Measurements from ENCODE around the gene FAM135A.

FAM135A gene

GRCh38 chr6:70375166-70375565, 38.1 kb upstream of the FAM135A start:
- no peak overlapping the region for H3K4me3 ChIP-seq (ENCODE audit: low read depth, low read length)
- POLR2A ChIA-PET = no interaction called here
- TF ChIP-seq, protein P1, sequence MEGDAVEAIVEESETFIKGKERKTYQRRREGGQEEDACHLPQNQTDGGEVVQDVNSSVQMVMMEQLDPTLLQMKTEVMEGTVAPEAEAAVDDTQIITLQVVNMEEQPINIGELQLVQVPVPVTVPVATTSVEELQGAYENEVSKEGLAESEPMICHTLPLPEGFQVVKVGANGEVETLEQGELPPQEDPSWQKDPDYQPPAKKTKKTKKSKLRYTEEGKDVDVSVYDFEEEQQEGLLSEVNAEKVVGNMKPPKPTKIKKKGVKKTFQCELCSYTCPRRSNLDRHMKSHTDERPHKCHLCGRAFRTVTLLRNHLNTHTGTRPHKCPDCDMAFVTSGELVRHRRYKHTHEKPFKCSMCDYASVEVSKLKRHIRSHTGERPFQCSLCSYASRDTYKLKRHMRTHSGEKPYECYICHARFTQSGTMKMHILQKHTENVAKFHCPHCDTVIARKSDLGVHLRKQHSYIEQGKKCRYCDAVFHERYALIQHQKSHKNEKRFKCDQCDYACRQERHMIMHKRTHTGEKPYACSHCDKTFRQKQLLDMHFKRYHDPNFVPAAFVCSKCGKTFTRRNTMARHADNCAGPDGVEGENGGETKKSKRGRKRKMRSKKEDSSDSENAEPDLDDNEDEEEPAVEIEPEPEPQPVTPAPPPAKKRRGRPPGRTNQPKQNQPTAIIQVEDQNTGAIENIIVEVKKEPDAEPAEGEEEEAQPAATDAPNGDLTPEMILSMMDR (IDR thresholded peaks at IDR 0.05; ENCODE audit: insufficient read depth, low read length, missing control alignments) = no peak
- CTCF ChIA-PET = no interaction called here
- DNase-seq (ENCODE audit: low read depth, low spot score) = no peak

DNA sequence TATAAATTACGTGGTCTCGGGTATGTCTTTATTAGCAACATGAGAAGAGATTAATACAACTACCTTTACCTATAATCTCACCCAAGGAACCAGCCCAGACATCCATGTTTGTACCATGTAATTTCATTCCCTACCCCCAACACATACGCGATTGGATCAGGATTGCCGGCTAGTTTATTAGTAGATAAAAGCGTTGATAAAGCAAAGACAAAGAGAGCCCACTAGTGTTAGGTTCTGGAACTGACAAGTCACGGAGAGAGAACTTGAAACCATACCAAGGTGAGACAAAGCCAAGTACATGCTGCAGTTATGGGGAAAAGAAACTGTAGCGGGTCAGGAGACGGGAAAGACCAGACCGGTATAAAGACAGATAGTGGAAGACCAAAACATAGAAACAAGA, 37.4 kb upstream of the FAM135A start:
- ChIA-PET POLR2A (no interaction called here), CTCF (interaction anchor here (1.0 kb wide), 1 partner anchor 11 kb away, joined by 3 read pairs; no protein-coding TSS in a partner anchor)
- TF ChIP-seq, protein P1 (IDR thresholded peaks at IDR 0.05; ENCODE audit: insufficient read depth, low read length, missing control alignments) = no peak
- DNase-seq (ENCODE audit: low read depth, low spot score) = no peak
- H3K4me3 ChIP-seq (ENCODE audit: low read depth, low read length) = no peak overlapping the region

GRCh38 chr6:70376628-70377027, 36.7 kb upstream of the FAM135A start:
- POLR2A ChIA-PET = no interaction called here
- CTCF ChIA-PET = interaction anchor here (1.0 to 1.2 kb wide), 2 partner anchors 11 to 310 kb away, joined by 3 read pairs; no protein-coding TSS in a partner anchor

GRCh38 chr6:70377372-70377771, 35.9 kb upstream of the FAM135A start:
- TF ChIP-seq, protein P1 (IDR thresholded peaks at IDR 0.05; ENCODE audit: insufficient read depth, low read length, missing control alignments) = no peak
- CTCF ChIA-PET = interaction anchor here (1.2 kb wide), 1 partner anchor 309 kb away, joined by 3 read pairs; no protein-coding TSS in a partner anchor
- no peak for DNase-seq (ENCODE audit: low read depth, low spot score)
- no peak overlapping the region for H3K4me3 ChIP-seq (ENCODE audit: low read depth, low read length)
- POLR2A ChIA-PET = no interaction called here

More at GRCh38 chr6:70376628-70377027, 36.7 kb upstream of the FAM135A start:
- TF ChIP-seq, protein P1 (IDR thresholded peaks at IDR 0.05; ENCODE audit: insufficient read depth, low read length, missing control alignments) = no peak
- DNase-seq (ENCODE audit: low read depth, low spot score) = no peak
- H3K4me3 ChIP-seq (ENCODE audit: low read depth, low read length) = no peak overlapping the region

- POLR2A ChIA-PET = no interaction called here
- DNase-seq (ENCODE audit: low read depth, low spot score) = no peak
- CTCF ChIA-PET = interaction anchor here (1.2 to 2.1 kb wide), 2 partner anchors 8 to 10 kb away, joined by 6 to 10 read pairs; no protein-coding TSS in a partner anchor
- H3K4me3 ChIP-seq (ENCODE audit: low read depth, low read length) = no peak overlapping the region
- TF ChIP-seq, protein P1 (IDR thresholded peaks at IDR 0.05; ENCODE audit: insufficient read depth, low read length, missing control alignments) = no peak
These were observed 33.8 kb upstream of the FAM135A start for GRCh38 chr6:70379473-70380013.

GRCh38 chr6:70380252-70380651, 33.1 kb upstream of the FAM135A start:
- no peak overlapping the region for H3K4me3 ChIP-seq (ENCODE audit: low read depth, low read length)
- TF ChIP-seq, protein P1 (IDR thresholded peaks at IDR 0.05; ENCODE audit: insufficient read depth, low read length, missing control alignments) = no peak
- no peak for DNase-seq (ENCODE audit: low read depth, low spot score)
- ChIA-PET POLR2A (no interaction called here), CTCF (interaction anchor here (1.2 to 2.1 kb wide), 2 partner anchors 9 to 11 kb away, joined by 6 to 10 read pairs; no protein-coding TSS in a partner anchor)

Measured in AG04449 (cell line).